Stimulated activated naive CD4-positive, alpha-beta T cell (primary cell): ENCODE data around the gene ERVMER34-1.

Source experiments
- DNase-seq, 6 experiments: peaks; one replicate each; lab custom pipeline; 2025; lab: John Stamatoyannopoulos, UW

ERVMER34-1 gene

DNA sequence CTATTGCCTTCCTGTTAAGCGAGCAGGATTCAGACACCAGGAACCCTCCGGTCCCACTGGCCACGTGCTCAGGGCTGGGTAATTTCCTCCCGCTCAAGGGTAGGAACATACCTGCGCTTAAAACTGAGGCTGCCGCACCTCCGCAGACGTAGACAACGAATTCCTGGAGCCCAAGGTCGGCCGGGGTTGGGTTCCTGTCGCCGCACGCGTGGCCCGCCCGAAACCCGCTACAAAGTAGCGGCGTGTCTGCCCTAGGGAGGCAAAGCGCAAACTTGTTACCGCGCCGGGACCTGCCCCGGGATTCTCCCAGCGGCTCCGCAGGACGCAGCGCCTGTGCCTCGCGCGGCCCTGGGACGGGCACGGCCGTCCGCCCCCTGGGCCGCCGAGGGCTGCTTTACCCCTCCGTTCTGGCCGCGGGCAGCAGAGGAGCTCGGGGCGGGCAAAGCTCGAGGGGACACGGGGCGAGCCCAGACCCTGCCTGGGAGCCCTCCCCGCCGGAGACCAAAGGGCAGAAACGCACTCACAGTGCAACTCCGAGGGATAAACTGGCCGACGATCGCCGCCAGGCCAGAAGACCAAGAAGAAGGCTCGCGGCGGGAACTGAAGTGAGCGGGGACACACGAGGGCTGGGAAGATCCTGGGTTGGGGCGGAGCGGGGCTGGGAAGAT lies at the start of gene ERVMER34-1:
ERVMER34-1 (minus strand) TSS at position 607 of the 668 bp plus-strand sequence. CDS start 5,905 bp downstream, outside the sequence.
- DNase-seq: peak in 3 of 6 experiments; percentile 2 to 4 (median 3)

DNA sequence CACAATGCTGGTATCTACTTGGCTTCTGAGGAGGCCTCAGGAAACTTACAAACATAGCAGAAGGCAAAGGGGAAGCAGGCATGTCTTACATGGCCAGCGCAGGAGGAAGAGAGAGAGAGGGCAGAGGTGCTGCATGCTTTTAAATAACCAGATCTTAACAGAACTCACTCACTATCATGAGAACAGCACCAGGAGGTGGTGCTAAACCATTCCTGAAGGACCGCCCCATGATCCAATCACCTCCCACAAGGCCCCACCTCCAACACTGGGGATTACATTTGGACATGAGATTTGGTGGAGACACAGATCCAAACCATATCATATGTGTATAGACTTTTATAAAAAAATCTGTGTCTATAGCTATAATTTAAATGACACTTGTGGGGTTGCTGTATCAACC lies 48.6 kb upstream of the ERVMER34-1 start:
- DNase-seq: no peak

GRCh38 chr4:52795533-52795932 lies 44.3 kb upstream of the ERVMER34-1 start:
- no peak for DNase-seq

DNA sequence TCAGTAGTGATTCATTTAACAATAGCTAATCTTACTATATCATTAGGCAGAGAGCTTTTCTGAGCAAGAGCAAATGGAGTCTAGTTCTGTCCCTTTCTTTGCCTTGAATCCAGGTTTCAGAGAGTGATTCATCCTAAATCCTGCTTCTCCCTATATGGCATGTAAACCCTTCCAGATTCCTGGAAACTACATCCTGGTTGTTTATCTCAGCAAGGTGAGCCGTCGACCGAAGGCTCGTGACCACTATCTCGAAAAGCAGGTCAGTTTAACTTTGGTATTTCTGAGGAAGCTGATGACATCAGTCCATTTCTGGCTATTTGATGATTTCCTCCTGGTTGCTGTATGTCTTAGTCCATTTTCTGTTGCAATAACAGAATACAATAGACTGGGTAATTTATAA lies 40.7 kb upstream of the ERVMER34-1 start:
- DNase-seq: no peak

GRCh38 chr4:52789774-52790173 lies 38.5 kb upstream of the ERVMER34-1 start:
- no peak for DNase-seq

DNA sequence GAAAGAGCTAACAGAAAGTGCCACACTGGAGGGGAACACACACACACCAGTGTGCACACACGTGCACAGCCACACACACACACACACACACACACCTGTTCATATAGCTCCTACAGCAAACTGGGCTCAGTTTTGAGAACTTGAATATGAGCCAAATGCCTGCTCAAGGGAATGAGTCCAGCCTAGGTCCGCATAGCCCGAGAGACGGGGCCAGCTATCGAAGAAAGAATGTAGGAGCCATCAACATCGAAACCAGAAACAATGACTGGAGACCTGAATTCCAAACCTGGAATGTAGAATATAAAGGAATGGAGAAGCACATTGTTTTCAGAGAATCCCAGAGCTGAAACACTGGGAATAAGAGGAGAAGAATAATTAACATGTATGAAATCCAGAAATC lies 37.6 kb upstream of the ERVMER34-1 start:
- no peak for DNase-seq

- DNase-seq: no peak
These were observed 31.8 kb upstream of the ERVMER34-1 start for GRCh38 chr4:52783069-52783468.

GRCh38 chr4:52780617-52781354 lies 29.6 kb upstream of the ERVMER34-1 start:
- no peak for DNase-seq

DNA sequence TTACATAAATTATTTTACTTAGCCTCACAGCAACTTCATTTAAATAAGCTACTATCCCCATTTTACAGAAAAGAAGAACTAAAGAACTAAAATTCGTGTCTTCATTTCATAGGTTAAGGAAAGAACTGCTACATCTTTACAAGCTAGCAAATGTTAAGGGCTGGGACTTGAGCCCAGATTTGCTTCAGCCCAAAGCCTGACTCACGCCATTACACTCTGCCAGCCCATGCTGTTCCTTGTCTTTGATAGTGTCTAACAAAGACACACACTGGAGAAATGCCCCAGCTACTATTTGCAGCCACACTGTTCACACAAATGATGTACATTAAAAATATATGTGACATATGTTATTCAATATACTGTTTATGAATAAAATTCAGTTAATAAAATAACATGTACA lies 29.0 kb upstream of the ERVMER34-1 start:
- no peak for DNase-seq

GRCh38 chr4:52760256-52760655 lies 9.0 kb upstream of the ERVMER34-1 start:
- no peak for DNase-seq

GRCh38 chr4:52755426-52755825 lies 4.2 kb upstream of the ERVMER34-1 start:
- no peak for DNase-seq

DNA sequence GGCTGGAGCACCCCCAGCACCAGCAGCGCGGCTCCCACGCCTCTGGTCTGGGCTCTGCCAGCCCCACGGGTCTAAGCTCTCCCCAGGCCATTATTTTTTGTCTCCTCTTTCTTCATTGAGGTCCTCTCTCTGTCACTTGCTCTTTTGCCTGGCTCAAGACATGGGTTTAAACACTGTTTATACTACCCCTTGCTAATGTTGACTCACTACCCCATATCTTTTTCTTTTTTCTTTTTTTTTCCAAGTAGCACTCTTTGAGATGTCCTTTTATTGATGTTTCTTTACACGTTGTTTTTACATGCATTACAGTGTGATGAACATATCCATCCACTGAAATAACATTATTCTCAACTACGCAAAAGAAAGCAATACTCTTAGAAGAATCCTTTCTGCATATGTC lies 1.7 kb upstream of the ERVMER34-1 start:
- DNase-seq: no peak

GRCh38 chr4:52751487-52751911 lies 274 bp upstream of the ERVMER34-1 start:
- no peak for DNase-seq

DNA sequence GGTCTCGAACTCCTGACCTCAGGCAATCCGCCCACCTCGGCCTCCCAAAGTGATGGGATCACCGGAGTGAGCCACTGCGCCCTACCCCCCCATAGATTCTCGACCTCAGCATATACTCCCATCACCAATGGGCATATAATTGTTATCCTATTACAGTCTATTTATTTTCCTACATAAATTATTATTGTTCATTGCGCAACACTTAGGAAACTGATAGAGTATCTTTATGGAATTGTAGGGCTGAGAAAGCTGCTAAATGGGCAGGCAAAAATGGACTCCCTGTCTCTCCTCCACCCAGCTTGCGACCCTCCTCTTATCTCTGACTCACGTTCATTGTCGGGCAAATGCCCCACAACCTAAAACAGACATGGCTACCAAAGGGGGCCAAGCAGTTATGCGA lies 1.0 kb downstream of the ERVMER34-1 start:
- no peak for DNase-seq

DNA sequence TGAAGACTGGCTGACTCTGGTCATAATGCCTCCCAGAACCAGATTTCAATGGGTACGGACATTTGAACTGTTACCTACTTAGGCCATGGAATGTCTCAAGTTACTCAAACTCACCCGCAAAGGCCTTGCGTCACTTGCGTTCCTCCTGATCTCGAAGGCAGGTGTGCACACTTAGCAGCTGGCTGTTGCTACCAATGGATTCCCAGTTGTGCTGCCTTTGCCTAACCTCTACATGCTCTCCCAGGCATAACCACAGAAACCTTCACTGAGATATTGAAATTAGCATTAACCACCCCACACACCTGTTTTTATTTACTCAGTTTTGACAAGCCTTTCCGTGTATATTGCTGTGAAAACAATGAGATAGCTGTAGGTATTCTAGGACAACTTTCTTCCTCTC lies 2.8 kb downstream of the ERVMER34-1 start:
- no peak for DNase-seq

DNA sequence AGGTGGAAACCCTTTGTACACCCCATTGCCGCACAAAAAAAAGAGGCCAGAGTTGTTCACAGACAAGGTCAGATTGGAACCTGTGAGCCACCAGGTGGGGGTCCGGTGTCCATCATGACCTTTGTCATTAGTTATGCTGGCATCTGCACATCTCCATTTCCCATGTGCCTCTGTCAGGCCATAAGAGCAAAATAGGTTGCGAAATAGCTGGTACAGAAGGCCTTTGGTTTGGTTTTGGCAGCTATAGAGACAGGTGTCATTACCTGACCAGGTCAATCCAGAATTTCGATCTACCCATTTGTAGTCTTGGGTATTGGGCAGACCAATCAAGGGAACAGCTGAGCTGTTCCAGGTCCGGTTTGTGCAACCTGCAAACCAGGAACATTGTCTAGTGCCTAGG lies 6.6 kb downstream of the ERVMER34-1 start:
- DNase-seq: no peak

DNA sequence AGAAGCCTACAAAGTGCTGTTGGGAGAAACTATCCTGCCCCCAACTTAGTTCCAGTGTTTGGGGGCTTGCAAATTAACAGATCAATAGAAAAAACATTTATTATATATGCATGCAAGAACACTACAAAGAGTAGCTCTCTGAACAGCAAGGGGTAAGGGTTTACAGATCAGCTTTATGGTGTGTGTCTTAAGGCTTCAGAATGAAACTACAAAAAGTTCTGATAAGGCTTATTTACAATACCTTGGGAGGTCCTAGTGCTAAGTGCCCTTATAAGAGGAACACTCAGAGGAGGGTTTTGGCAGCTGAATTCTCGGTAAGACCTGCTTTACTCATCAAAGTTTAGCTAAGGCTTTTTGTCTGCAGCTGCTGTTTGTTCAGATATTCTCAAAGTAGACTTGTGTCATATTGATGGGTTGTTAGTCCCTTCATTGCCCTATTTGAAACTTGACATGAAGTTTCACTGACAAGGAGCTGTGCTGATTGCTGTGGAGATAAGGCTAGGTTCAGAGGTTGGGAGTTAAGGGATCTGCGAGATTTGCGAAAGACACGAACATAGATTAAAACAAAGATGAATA lies 7.7 kb downstream of the ERVMER34-1 start:
- DNase-seq: no peak

- no peak for DNase-seq
These were observed 21.6 kb downstream of the ERVMER34-1 start for GRCh38 chr4:52729586-52729985.

- no peak for DNase-seq
These were observed 22.5 kb downstream of the ERVMER34-1 start for GRCh38 chr4:52728691-52729240.

DNA sequence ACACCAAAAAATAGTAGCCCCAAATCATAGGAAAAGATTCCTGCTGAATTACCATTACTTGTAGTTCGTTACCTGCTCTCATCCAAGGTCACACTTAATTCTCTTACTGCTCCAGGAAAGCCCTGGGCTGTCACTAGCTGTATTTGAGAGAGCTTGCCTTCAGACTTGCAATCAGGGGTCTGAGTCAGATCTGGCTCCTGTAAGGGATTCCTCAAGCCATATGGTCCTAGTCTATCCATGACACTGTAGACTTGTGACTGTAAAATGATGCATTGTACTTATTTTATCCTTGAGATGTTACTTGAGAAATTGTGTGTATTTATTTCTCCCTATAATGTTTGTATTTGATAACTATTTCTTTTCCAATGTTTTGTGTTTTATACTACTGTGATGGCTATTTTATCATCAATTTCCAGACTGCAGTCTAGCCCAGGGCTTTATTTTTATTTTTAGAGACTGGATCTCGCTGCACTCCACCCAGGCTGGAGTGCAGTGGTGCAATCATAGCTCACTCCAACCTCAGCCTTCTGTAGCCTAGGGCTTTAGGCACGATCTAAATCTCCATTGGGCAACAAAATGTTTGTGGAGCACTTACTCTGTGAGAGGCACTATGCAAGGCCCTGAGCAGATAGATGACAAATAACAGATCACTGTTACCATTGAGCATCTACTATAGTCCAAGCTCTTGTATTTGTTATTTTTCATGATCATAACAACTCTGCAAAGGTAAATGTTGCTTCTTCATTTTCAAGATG lies 24.2 kb downstream of the ERVMER34-1 start:
- DNase-seq: no peak

- DNase-seq: peak; percentile 82 to 92 (median 87)
These were observed 29.0 kb downstream of the ERVMER34-1 start for GRCh38 chr4:52721968-52722815.
